Activated CD4-positive, alpha-beta T cell treated with anti-CD3 and anti-CD28 coated beads for 48 hours (primary cell): Measurements from ENCODE around the gene CIDEA.
"Not testable (repeated sequence)": the region's sequence is repeated elsewhere in the genome, so short reads cannot be mapped to it uniquely, and the experiment has no call there.

Experiments
- DNase-seq: peaks from one replicate; pipeline ENCODE4 v3.0.0-alpha.2; 2020

The CIDEA gene

GRCh38 chr18:12254136-12254819, at the start of gene CIDEA:
Gene CIDEA (plus strand): TSS chr18:12254361. CDS start chr18:12254384, 23 bp downstream.
- no peak for DNase-seq

DNA sequence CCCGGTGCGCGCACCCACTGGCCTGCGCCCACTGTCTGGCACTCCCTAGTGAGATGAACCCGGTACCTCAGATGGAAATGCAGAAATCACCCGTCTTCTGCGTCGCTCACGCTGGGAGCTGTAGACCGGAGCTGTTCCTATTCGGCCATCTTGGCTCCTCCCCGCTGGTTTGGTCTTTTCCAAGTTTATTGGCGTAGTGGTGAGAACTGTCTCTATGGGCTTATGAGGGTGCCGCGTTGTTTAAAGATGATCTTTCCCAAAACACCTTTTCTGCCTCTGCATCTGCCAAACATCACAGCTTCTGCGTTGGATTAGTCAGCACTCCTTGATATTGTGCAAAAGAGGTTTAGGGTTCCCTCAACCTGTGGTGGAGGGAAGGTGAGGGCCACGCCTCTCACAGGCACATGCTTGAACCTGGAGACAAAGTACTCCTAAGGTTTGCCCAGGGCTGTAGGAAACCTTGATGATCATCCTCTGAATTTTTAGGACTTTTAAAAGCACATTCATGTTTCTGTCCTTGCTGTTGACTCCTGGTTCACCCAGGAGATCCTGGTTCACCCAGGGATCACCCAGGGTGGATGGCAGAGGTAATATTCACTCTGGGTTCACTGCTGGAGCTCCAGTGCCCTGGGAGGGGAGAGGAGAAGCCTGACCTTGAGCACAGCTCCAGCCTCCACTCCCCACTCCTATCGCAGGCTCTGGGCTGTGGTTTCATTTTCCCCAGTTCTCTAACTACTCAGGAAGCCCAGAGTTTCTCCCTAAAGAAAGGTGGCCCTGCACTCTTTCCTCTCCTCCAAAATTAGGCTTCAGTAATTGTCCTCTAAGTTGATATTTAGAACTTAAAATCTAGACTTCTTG, 45.6 kb upstream of the CIDEA start:
- DNase-seq: not testable (repeated sequence)

GRCh38 chr18:12212308-12212707, 41.9 kb upstream of the CIDEA start:
- not testable (repeated sequence) for DNase-seq

DNA sequence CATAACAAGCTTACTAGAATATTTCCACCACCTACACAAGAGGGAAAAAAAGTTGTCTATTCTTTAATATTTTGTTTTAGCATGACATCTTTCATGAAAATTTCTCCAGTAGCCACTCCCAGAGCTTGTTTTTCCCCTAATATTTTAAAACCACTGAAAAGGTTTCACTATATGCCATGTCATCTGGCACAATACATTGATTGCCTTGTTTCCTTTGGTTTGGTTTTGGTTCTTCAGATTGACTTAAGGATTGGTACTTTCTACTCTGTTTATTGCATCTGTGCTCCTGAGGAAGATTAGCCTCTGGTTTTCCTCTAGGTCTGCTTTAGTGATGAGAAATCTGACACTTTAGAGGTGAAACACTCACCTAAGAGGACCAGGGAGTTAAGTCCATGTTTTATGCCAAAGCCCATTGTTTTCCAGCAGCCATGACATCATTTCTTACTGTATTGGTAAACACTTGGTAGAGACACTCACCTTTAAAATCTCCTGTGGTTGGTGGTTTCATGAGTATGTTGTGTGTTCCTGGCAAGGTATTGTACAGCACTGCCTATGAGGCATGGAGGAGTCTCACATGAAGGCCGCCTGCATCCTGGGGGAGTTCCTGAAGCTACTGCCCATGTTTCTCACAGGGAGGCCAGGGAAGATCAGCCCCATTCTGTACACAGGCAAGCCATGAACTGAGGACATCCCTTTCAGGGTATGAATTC, 39.7 kb upstream of the CIDEA start:
- DNase-seq: not testable (repeated sequence)

DNA sequence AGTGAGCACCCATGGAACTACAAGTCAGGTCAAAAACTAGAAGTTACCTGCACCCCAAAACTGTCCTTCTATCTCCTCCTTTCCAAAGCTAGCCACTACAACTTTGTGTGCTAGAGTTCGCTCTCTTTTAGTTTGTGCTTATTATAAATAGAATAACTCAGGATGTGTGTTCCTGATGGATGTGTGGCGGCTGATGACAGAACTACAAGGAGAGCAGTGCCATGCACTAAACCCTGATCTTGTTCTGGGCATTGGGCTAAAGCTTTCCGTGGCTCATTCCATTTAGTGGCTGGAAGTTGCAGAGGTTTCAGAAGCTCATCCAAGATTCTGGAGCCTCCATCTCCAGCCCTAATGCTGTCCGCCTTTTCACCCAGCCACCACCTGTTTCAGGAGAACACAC, 37.7 kb upstream of the CIDEA start:
- DNase-seq: not testable (repeated sequence)

DNA sequence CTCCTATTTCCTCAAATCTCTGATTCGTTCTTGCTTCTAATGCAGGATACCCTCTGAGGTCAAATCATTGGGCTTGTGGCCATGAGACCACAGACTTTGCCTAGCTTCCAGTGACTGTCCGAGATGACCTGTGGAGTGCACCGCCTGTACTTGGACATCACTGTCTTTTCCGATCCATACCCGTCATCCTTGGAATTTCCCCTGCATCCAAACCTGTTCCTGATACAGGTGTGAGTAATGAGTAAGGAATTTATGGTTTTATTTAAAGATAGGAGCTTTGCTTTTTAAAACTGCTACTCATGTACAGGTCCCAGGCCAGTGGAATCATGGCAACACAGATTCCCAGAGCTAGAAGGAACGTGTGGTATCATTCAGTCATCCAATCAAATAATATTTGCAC, 35.6 kb upstream of the CIDEA start:
- not testable (repeated sequence) for DNase-seq

DNA sequence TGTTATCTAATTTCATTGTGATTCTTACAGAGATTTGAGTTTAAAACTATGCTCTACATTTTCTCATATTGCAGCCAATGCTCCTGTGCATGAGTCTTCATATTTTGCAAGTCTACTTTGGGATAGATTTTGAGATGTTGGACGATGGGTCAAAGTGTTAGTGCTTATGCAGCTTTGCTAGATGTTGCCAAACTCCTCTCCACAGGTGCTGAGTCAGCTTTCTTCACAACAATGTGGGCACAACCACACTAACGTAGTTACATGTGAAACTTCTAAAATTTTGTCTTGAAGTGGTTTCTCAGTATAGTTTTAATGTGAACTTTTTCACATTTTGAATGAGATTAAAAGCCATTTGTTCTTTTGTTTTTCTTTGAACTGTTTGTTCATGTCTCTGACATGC, 32.1 kb upstream of the CIDEA start:
- DNase-seq: not testable (repeated sequence)

- DNase-seq: not testable (repeated sequence)
These were observed 30.8 kb upstream of the CIDEA start for GRCh38 chr18:12223326-12223725.

DNA sequence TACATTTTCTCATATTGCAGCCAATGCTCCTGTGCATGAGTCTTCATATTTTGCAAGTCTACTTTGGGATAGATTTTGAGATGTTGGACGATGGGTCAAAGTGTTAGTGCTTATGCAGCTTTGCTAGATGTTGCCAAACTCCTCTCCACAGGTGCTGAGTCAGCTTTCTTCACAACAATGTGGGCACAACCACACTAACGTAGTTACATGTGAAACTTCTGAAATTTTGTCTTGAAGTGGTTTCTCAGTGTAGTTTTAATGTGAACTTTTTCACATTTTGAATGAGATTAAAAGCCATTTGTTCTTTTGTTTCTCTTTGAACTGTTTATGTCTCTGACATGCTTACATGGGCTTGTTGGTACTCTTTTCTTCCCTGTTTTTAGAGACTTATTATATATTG, 27.4 kb upstream of the CIDEA start:
- DNase-seq: not testable (repeated sequence)

GRCh38 chr18:12227399-12228186, 26.6 kb upstream of the CIDEA start:
- DNase-seq: not testable (repeated sequence)

- not testable (repeated sequence) for DNase-seq
These were observed 25.9 kb upstream of the CIDEA start for GRCh38 chr18:12228308-12228707.

- not testable (repeated sequence) for DNase-seq
These were observed 23.6 kb upstream of the CIDEA start for GRCh38 chr18:12230561-12230960.

GRCh38 chr18:12231040-12231882, 22.9 kb upstream of the CIDEA start:
- DNase-seq: no peak

DNA sequence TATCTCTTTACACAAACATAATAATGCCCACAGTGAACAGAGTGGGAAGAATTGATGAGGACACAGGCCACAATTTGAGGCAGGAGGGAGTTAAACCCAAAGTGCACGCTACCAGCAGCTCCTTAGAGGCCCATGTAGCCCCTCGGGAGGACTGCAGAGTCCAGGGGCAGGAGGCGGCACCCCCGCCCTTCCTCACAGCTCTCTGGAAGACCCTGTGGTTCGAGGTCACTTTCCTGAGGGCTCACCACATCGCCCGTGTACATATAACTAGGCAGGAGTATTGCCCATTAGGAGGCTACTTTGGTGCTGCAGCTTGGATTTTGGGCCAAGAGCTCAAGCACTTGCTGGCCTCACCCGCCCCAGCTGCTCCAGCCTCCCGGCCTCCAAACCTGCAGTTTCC, 22.2 kb upstream of the CIDEA start:
- DNase-seq: no peak

DNA sequence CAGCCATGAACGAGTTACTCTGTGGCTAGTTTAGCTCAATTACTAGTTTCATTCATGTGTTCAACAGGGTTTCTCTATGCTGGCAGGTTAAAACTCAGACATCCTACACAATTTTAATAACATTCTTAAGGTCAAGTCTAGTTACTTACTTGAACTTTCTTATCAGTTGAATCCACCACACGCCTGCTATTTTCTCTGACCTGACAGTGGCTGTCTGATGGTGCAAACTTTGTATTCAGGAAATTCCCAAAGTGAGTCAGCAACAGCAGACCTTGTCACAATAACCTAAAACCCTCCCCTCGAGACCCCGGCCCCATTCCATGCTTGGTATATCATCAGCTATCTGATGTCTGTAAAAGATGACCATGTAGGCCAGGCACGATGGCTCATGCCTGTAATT, 20.8 kb upstream of the CIDEA start:
- DNase-seq: no peak

DNA sequence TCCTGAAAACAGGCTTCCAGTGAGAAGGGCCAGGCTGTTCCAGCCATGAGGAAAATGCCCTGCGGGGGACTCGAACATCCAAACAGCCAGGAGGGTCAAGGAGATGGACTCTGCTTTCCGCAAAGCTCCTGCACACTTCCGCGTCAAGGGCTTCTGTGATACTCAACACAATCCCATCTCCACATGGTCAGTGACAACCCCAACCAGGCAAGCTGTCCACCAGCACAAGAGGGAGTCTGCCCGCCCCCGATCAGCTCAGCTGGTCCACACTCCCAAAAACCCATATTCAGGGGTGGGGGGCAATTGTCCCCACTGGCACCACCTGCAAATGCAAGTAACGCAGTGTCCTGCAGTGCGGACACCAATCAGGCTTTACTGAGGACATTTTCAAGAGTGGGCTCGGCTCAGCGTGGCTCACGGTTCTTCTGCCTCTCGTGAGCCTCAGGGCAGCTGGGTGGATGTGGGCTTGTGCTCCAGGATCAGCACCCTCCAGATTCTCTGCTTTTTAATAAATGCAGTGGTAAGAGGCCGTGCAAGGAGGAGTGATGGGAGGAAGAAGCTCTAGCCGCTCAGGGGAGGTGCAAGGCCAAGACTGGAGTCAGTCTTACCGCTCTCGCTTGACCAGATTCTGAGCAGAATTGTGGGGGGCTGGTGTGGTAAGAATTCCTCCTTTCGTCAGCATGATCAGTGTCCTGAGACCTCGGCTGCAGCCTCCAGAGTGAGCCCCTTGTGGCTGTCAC, 19.5 kb upstream of the CIDEA start:
- DNase-seq: no peak

- DNase-seq: no peak
These were observed 18.0 kb upstream of the CIDEA start for GRCh38 chr18:12236141-12236540.

- DNase-seq: peak; percentile 84
These were observed 17.0 kb upstream of the CIDEA start for GRCh38 chr18:12236934-12237832.

GRCh38 chr18:12238826-12239225, 15.3 kb upstream of the CIDEA start:
- DNase-seq: no peak

DNA sequence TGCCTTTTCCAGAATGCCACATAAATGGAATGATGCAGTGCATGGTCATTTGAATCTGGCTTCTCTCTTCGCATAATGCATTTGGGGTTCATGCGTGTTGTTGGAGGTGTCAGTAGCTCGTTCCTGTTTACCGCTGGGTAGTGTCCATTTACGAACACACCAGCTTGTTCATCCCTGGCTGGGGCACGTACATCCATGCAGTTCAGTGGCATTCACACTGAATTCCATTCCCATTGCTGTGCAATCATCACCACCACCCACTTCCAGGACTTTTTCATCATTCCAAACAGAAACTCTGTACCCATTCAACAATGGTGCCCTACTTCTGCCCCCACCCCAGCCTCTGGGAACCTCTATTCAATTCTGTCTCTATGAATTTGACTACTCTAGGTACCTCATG, 14.7 kb upstream of the CIDEA start:
- no peak for DNase-seq
